ENCODE measurements around the gene TBPL1.
"Not testable (repeated sequence)": the region's sequence is repeated elsewhere in the genome, so short reads cannot be mapped to it uniquely, and the experiment has no call there.

The TBPL1 gene

GRCh38 chr6:133973109-133973971 is 20.3 kb downstream of the TBPL1 start:
- peak in 1 of 2 donors; percentile 66 for DNase-seq

- no peak for DNase-seq
These were observed 25.2 kb downstream of the TBPL1 start for GRCh38 chr6:133977983-133978895.

- DNase-seq, result no peak
These were observed 25.8 kb downstream of the TBPL1 start for GRCh38 chr6:133978896-133979240.

- DNase-seq, result not testable (repeated sequence)
These were observed 26.4 kb downstream of the TBPL1 start for GRCh38 chr6:133979269-133979963.

- no peak for DNase-seq
These were observed 27.1 kb downstream of the TBPL1 start for GRCh38 chr6:133980168-133980567.

GRCh38 chr6:133983099-133983939 is 30.3 kb downstream of the TBPL1 start:
- peak; percentile 3 to 95 for DNase-seq

- DNase-seq, result no peak
These were observed 32.9 kb downstream of the TBPL1 start for GRCh38 chr6:133985970-133986369.

GRCh38 chr6:133986942-133987341 is 33.9 kb downstream of the TBPL1 start:
- no peak for DNase-seq

- DNase-seq, result no peak
These were observed 36.5 kb downstream of the TBPL1 start for GRCh38 chr6:133989525-133989924.

GRCh38 chr6:133990321-133990720 is 37.3 kb downstream of the TBPL1 start:
- DNase-seq, result no peak

GRCh38 chr6:133991096-133991593 is 38.1 kb downstream of the TBPL1 start:
- DNase-seq, result no peak

GRCh38 chr6:133992992-133993680 is 40.1 kb downstream of the TBPL1 start:
- DNase-seq, result no peak

GRCh38 chr6:133995296-133995695 is 42.3 kb downstream of the TBPL1 start:
- DNase-seq, result no peak

- no peak for DNase-seq
These were observed 42.7 kb downstream of the TBPL1 start for GRCh38 chr6:133995758-133996157.

- no peak for DNase-seq
These were observed 44.2 kb downstream of the TBPL1 start for GRCh38 chr6:133997267-133997666.

- DNase-seq, result no peak
These were observed 46.3 kb downstream of the TBPL1 start for GRCh38 chr6:133999305-133999704.

GRCh38 chr6:134000443-134000842 is 47.4 kb downstream of the TBPL1 start:
- DNase-seq, result no peak

- no peak for DNase-seq
These were observed 49.8 kb downstream of the TBPL1 start for GRCh38 chr6:134002821-134003220.

- DNase-seq, result no peak
These were observed 50.5 kb downstream of the TBPL1 start for GRCh38 chr6:134003542-134003951.

- DNase-seq, result no peak
These were observed 51.7 kb downstream of the TBPL1 start for GRCh38 chr6:134004714-134005113.

- no peak for DNase-seq
These were observed 52.8 kb downstream of the TBPL1 start for GRCh38 chr6:134005800-134006199.
